ENCODE data around the gene LEMD3.
"Not testable (repeated sequence)": the region's sequence is repeated elsewhere in the genome, so short reads cannot be mapped to it uniquely, and the experiment has no call there.

The LEMD3 gene

DNA sequence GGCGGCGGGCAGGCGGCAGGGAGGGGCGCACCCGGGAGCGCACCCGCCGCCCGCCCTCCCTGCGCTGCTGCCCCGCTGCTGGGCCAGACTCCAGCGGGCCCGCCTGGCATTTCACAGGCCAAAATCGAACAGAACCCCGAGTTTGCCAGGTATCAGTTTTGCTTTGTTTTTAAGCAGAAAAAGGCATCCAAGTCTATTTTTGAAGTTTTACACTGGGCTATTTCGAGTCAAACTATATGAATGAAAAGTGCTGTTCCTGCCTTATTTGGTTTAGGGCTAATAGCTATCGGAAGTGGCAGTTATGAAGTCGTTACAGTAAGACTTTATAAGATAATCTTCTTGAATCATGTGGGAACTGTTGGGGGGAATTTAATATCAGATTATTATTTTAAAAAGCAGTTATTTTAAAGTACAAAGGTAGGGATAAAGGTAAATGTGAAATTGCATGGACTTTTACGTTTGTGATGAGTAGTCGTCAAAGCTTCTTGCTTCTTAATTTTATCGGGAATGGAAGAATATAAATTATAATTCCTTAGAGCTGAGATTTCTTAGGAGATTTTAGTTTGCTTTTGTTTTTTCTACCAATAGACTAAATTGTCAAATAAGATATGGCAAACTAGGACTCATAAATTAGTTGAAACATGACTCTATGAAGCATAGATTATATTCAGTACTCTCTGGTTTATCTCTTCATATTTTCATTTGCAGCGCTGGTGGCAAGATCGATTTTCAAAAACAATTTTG lies 110.2 kb downstream of the LEMD3 start:
- DNase-seq, result no peak

DNA sequence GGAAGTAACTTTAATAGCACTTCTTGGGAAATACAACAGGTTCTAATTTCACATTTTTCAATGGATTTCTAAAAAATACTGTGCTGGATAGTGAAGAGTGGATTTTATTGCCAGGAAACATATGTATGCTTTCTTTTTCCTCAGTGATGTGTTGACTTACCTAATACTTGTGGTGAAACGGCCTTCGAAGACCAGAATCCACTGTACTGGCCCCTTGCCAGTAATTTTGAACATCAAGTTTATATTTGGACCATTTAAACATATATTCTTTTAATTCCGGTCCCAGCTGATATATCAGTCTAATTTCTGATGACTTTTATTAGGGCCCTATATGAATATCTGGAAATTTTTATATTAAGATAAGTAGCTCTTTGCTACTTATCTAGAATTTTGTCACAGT lies 110.9 kb downstream of the LEMD3 start:
- no peak for DNase-seq

DNA sequence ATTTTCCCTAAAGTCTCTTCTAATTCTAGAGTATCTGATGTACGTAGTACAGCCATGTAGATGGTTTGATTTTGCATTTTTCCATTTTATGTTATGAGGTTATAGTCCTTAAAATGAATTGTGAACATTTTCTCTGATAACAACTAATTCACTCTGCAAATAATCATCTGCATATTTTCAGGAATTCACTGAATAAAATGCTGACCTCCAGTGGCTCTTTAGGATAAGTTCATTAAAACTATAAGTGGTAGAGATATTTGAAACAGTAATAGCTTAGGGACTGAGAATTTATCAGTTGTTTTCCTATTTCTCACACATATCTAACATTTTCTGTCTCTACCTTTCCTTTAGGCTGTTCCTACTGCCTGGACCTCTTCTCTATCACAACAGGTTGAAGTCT lies 113.5 kb downstream of the LEMD3 start:
- no peak for DNase-seq

DNA sequence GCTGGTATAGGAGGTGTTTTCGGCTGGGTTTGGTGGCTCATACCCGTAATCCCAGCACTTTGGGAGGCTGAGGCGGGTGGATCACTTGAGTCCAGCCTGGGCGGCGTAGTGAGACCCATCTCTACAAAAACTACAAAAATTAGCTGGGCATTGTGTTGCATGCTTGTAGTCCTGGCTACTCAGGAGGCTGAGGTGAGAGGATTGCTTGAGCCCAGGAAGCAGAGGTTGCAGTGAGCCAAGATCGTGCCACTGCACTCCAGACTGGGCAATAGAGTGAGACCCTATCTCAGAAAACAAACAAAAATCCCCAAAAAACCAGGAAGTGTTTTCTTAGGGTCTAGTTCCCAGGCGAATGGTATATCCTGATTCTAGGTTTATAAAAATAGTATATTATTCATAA lies 116.1 kb downstream of the LEMD3 start:
- not testable (repeated sequence) for DNase-seq

DNA sequence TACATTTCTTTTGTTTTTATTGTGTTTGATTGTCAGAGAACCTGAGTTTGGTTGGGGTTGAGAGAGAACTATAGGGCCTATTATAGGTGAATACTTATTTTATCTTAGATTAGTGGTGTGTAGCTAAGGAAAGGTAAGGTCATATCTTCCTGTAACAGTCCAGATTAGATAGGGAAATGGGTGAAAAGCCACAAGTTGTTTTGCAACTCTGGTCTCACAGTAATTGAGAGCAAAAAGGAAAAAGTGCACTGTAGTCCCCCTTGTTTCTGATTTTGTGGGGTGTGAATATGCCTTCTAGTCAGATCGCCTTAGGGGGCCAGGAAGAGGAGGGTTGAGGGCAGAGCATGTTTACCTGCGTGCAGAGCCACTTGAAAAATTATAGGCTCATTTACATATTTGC lies 118.0 kb downstream of the LEMD3 start:
- no peak for DNase-seq

DNA sequence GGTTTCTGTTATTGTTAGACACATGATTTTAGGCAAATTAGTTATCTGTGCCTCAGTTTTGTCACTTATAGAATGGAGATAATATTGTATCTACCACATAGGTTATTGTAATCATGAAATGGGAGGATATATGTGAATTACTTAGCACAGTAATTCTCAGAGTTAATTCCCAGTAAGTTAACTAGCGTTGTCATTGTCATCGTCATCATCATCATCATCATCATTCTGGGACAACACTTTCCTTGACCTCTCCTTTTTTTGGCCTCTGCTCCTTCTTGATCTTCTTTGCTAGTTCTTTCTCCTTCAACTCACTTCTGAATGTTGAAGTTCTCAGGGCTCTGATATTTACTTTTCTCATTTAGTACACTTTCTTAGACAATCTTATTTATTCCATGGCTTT lies 122.9 kb downstream of the LEMD3 start:
- DNase-seq, result no peak

DNA sequence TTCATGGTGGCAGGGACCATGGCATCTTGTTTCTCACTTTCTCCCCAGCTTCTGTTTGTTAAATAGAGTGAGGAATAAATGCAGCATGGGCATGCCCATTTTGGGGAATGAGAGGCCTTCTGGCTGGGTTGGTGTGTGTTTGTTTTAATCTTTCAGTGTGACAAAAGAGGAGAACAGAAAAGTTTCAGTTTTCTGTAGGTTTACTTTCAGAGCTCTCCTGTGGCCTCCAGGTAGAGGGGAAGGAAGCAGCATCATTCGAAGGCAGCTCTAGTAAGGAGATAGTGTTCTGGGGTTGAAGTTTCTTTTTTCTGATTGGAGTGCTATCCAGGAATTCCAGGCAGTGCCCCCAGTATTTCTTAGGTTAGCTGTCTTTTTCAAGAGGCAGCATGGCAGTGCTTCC lies 124.4 kb downstream of the LEMD3 start:
- DNase-seq, result no peak

DNA sequence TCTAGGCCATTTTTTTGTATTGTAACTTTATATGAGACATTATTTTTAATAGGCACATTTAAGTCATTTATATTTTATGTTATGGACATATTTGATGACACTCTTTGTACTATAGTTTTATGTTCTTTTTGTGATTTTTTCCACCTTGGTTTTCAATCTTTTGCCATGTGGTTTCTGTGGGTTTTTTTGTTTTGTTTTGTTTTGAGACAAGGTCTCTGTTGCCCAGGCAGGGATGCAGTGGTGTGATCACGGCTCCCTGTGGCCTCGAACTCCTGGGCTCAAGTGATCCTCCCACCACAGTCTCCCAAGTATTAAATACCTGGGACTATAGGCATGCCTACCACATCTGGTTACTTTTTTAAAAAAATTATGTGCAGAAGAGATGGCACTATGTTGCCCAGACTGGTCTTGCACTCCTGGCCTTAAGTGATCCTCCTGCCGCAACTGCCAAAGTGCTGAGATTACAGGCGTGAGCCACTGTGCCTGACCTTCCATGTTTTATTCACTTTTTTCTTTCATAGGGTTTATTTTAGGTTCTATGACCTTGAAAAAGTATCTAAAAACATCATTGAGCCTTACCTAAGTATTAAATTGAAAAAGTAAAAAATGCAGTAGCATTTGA lies 125.4 kb downstream of the LEMD3 start:
- DNase-seq, result no peak

DNA sequence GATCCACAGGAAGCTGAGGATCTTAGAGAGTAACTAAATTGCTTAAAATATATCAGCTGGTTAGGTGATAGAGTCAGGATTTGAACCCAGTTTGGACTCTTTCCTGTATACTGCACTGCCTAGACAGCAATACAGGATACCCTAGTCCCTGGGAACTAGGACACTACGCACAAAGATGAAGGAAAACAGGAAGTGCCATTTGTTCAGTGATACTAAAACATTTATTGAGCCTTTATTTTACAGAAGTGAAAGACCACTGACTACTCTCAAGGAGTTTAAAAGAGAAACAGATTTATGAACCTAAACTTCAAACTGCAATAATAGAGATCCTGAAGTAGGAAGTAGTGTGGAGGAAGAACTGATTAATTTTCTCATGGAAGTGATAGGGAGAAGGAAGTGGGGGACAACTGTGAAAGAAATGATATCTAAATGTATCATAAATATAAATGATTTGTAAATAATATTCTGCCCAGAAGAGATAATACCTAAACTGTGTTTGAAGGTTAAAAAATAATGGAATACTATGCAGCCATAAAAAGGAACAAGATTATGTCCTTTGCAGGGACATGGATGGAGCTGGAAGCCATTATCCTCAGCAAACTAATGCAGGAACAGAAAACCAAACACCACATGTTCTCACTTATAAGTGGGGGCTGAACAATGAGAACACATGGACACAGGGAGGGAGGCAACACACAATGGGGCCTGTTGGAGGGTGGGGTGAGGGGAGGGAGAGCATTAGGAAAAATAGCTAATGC lies 127.3 kb downstream of the LEMD3 start:
- no peak for DNase-seq
